ENCODE data around the gene HCN3. TPM values are rescaled to one million over a fixed set of nuclear protein-coding genes. Genes with fewer than 3 reads are reported as not detected.
"Not testable (repeated sequence)": the region's sequence is repeated elsewhere in the genome, so short reads cannot be mapped to it uniquely, and the experiment has no call there.

The HCN3 gene
- total RNA-seq, 4 donors from 2014 or later: 1.7 to 2.7 (median 2.4) TPM

GRCh38 chr1:155244368-155245162 is 32.7 kb upstream of the HCN3 start:
- TF ChIP-seq POLR2A (IDR thresholded peaks at IDR 0.05): peak; percentile 84 to 89
- peak; percentile 75 to 99 for TF ChIP-seq EP300 (IDR thresholded peaks at IDR 0.05)
- peak in 4 of 5 experiments; percentile 95 to 100 (median 99) for TF ChIP-seq CTCF (IDR thresholded peaks at IDR 0.05)
- peak; percentile 97 to 99 for DNase-seq (ENCODE audit: low spot score in 2 of 2)
- Histone ChIP-seq H3K9me3 (no peaks in the 10 kb centered on the region), H3K4me1 (peaks cover 0 to 44% (median 18%) of the 10 kb centered on the region in 4 donors), H3K36me3 (peaks cover 0 to 33% (median 0%) of the 10 kb centered on the region in 3 donors), H3K27ac (peak overlapping the region; percentile 89 to 93 (median 90)), H3K27me3 (no peaks in the 10 kb centered on the region), H3K4me3 (peak overlapping the region; percentile 49 to 70 (median 56))
- WGBS, 2 donors: 0% methylated on average over 53 of the region's 53 CpGs

- TF ChIP-seq POLR2A (IDR thresholded peaks at IDR 0.05) (no peak), CTCF (IDR thresholded peaks at IDR 0.05) (no peak), EP300 (IDR thresholded peaks at IDR 0.05) (no peak)
- Histone ChIP-seq H3K4me1 (peaks cover 0 to 42% (median 20%) of the 10 kb centered on the region in 4 donors), H3K27ac (peak overlapping the region; percentile 89 to 93 (median 90))
Observed at GRCh38 chr1:155245163-155245524, 32.1 kb upstream of the HCN3 start.

GRCh38 chr1:155246796-155247195 is 30.5 kb upstream of the HCN3 start:
- peaks cover 0 to 45% (median 21%) of the 10 kb centered on the region in 4 donors for H3K4me1 ChIP-seq
- H3K27me3 ChIP-seq; H3K27ac ChIP-seq; DNase-seq (ENCODE audit: low spot score in 2 of 2); H3K9me3 ChIP-seq; H3K4me3 ChIP-seq: not testable (repeated sequence)
- 95 to 99% methylated on average over 3 of the region's 3 CpGs for WGBS, 2 donors
- H3K36me3 ChIP-seq: peaks cover 0 to 30% (median 0%) of the 10 kb centered on the region in 3 donors

More at GRCh38 chr1:155245163-155245524, 32.1 kb upstream of the HCN3 start:
- no peaks in the 10 kb centered on the region for H3K27me3 ChIP-seq
- no peak for DNase-seq (ENCODE audit: low spot score in 2 of 2)
- WGBS, 2 donors: 56 to 61% methylated on average over 8 of the region's 8 CpGs
- peaks cover 0 to 30% (median 0%) of the 10 kb centered on the region in 3 donors for H3K36me3 ChIP-seq
- no peaks in the 10 kb centered on the region for H3K9me3 ChIP-seq
- peak overlapping the region; percentile 26 to 70 (median 56) for H3K4me3 ChIP-seq

- Histone ChIP-seq H3K4me3 (no peak overlapping the region), H3K27ac (no peak overlapping the region), H3K9me3 (no peaks in the 10 kb centered on the region), H3K4me1 (peaks cover 0 to 39% (median 16%) of the 10 kb centered on the region in 4 donors), H3K27me3 (no peaks in the 10 kb centered on the region), H3K36me3 (peaks cover 0 to 30% (median 0%) of the 10 kb centered on the region in 3 donors)
- TF ChIP-seq EP300 (IDR thresholded peaks at IDR 0.05) (no peak), POLR2A (IDR thresholded peaks at IDR 0.05) (no peak)
- WGBS, 2 donors: 84 to 90% methylated on average over 20 to 26 of the region's 26 CpGs
- DNase-seq (ENCODE audit: low spot score in 2 of 2): no peak
Observed at GRCh38 chr1:155247667-155248553, 29.4 kb upstream of the HCN3 start.

- no peaks in the 10 kb centered on the region for H3K27me3 ChIP-seq
- no peaks in the 10 kb centered on the region for H3K9me3 ChIP-seq
- TF ChIP-seq EP300 (IDR thresholded peaks at IDR 0.05) (no peak), CTCF (IDR thresholded peaks at IDR 0.05) (no peak), POLR2A (IDR thresholded peaks at IDR 0.05) (no peak)
- DNase-seq (ENCODE audit: low spot score in 2 of 2): no peak
- H3K36me3 ChIP-seq: peaks cover 0 to 30% (median 0%) of the 10 kb centered on the region in 3 donors
- peaks cover 0 to 45% (median 25%) of the 10 kb centered on the region in 4 donors for H3K4me1 ChIP-seq
- peak overlapping the region in 2 of 4 donors; percentile 39 to 42 for H3K4me3 ChIP-seq
- 35 to 63% methylated on average over 7 to 23 of the region's 28 CpGs for WGBS, 2 donors
- peak overlapping the region; percentile 29 to 78 (median 61) for H3K27ac ChIP-seq
Observed at GRCh38 chr1:155250246-155250632, 27.0 kb upstream of the HCN3 start.

All from tibial nerve (tissue), 4 donors.